ENCODE results near the gene ACOT8. TPM values are rescaled to one million over a fixed set of nuclear protein-coding genes. Genes with fewer than 3 reads are reported as not detected.
A peak's percentile ranks its signal among the peaks of the same experiment; 100 is the strongest.

Gene ACOT8
- total RNA-seq, 1 experiment from 2014 or later, result 19.5 TPM

DNA sequence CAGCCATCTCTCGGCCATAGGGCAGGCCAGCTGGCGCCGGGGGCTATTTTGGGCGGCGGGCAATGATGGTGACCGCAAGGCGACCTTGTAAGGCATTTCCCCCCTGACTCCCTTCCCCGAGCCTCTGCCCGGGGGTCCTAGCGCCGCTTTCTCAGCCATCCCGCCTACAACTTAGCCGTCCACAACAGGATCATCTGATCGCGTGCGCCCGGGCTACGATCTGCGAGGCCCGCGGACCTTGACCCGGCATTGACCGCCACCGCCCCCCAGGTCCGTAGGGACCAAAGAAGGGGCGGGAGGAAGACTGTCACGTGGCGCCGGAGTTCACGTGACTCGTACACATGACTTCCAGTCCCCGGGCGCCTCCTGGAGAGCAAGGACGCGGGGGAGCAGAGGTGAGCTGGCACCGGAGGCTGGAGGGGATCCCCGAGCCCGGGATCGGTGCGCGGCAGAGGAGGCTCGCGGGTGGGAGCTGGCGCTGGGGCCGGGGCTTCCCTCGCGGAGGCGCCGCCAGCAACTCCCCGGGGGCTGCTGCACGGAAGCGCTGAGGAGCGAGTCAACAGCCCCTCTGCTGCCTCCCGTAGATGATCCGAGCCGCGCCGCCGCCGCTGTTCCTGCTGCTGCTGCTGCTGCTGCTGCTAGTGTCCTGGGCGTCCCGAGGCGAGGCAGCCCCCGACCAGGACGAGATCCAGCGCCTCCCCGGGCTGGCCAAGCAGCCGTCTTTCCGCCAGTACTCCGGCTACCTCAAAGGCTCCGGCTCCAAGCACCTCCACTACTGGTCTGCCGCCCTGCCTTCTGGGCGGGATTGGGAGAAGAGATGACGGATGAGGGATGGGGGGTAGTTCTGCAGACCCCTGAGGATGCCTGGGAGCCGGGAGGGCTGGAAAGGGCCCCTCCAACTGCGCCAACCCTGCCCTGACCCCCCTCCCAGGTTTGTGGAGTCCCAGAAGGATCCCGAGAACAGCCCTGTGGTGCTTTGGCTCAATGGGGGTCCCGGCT lies 34.1 kb upstream of the ACOT8 start, which contains the start of the genes CTSA and NEURL2:
Gene CTSA, plus strand, starts transcription at position 351 of the 999 bp plus-strand sequence. Its CDS starts 234 bp downstream, at position 585.
Gene NEURL2, minus strand, starts transcription at position 224 of the 999 bp plus-strand sequence. Its CDS starts 217 bp downstream, at position 7.
- DNase-seq (ENCODE audit: unreplicated experiment), result peak; percentile 89
- TSS peak; percentile 28 for BruUV-seq (replicated peaks)
- CTCF ChIA-PET, result interaction anchor here (0.6 to 6.0 kb wide), 12 partner anchors 10 to 716 kb away, joined by 3 to 22 read pairs (median 4); partner anchors contain the start of gene ZSWIM1

DNA sequence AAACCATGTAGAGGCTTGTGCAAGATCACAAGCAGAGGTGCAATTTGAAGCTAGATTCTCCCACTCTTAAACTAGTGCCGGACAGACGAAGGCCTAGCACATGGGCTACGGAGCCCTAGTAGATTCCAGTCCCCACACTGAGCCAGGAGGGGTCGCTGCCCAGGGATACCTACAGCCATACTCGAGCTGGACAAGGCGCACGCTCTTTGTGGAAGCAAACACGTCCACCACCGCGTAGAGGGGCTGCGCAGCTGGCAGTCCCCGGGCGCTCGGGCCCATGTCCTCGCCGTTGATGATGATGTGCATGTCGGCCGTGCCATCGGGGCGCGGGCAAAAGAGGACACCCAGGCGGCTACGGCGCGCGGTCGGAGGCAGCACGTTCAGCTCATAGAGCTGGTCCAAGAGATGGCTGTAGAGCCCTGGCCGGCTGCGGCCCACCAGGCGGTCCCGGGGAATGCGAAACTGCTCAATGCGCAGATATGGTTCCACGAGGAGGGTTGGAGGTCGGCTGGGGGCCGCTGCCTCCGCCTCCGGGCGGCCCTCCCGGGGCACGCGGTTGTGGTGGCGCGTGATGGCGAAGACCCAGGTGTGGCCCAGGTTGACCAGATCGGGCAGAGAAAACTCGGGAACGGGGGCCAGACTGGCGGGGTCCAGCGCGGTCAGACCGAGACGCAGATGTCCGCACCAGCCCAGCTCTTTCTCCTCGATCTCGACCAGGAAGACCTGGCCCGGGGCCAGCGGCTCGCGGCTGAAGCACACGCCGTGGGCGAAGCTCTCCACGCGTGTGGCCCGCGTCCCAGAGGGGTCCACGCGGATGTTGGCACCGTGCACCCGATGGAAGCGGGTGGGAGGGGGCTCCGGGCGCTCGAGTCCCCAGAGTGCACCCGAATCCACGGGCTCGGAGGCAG lies 33.1 kb upstream of the ACOT8 start:
- Mint-ChIP-seq H3K36me3 (ENCODE audit: insufficient read depth, unreplicated experiment) (peaks cover 10% of the 10 kb centered on the region), H3K4me1 (ENCODE audit: insufficient read depth, unreplicated experiment) (peaks cover 6% of the 10 kb centered on the region), H3K27ac (ENCODE audit: low read depth, unreplicated experiment) (peak overlapping the region; percentile 86), H3K9me3 (ENCODE audit: unreplicated experiment) (no peaks in the 10 kb centered on the region), H3K27me3 (ENCODE audit: insufficient read depth, unreplicated experiment) (no peaks in the 10 kb centered on the region), H3K4me3 (ENCODE audit: unreplicated experiment) (peak overlapping the region; percentile 95)
- BruUV-seq (replicated peaks), result TSS peak; percentile 21
- intact Hi-C loops (cut with micrococcal nuclease), result no loop called here
- DNase-seq (ENCODE audit: unreplicated experiment), result no peak
- ChIA-PET CTCF (interaction anchor here (0.6 to 6.0 kb wide), 9 partner anchors 9 to 715 kb away, joined by 3 to 22 read pairs (median 3); partner anchors contain the start of gene ZSWIM1), POLR2A (interaction anchor here (0.6 to 6.3 kb wide), 17 partner anchors 8 to 111 kb away, joined by 3 to 74 read pairs (median 6); partner anchors contain the start of genes ACOT8, DNTTIP1, PCIF1 and WFDC3)
- TF ChIP-seq, protein P1, sequence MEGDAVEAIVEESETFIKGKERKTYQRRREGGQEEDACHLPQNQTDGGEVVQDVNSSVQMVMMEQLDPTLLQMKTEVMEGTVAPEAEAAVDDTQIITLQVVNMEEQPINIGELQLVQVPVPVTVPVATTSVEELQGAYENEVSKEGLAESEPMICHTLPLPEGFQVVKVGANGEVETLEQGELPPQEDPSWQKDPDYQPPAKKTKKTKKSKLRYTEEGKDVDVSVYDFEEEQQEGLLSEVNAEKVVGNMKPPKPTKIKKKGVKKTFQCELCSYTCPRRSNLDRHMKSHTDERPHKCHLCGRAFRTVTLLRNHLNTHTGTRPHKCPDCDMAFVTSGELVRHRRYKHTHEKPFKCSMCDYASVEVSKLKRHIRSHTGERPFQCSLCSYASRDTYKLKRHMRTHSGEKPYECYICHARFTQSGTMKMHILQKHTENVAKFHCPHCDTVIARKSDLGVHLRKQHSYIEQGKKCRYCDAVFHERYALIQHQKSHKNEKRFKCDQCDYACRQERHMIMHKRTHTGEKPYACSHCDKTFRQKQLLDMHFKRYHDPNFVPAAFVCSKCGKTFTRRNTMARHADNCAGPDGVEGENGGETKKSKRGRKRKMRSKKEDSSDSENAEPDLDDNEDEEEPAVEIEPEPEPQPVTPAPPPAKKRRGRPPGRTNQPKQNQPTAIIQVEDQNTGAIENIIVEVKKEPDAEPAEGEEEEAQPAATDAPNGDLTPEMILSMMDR (IDR thresholded peaks at IDR 0.05; ENCODE audit: unreplicated experiment), result no peak

More for the DNA sequence above, 34.1 kb upstream of the ACOT8 start, which contains the start of the genes CTSA and NEURL2:
- Mint-ChIP-seq H3K4me1 (ENCODE audit: insufficient read depth, unreplicated experiment) (peaks cover 6% of the 10 kb centered on the region), H3K36me3 (ENCODE audit: insufficient read depth, unreplicated experiment) (peaks cover 8% of the 10 kb centered on the region), H3K9me3 (ENCODE audit: unreplicated experiment) (no peaks in the 10 kb centered on the region), H3K27ac (ENCODE audit: low read depth, unreplicated experiment) (peak within 1 kb of the TSS; percentile 86), H3K27me3 (ENCODE audit: insufficient read depth, unreplicated experiment) (no peaks in the 10 kb centered on the region), H3K4me3 (ENCODE audit: unreplicated experiment) (peak within 1 kb of the TSS; percentile 95)
- intact Hi-C loops (cut with micrococcal nuclease), result no loop called here
- TF ChIP-seq, protein P1 (IDR thresholded peaks at IDR 0.05; ENCODE audit: unreplicated experiment), result no peak
- POLR2A ChIA-PET, result interaction anchor here (0.6 to 6.3 kb wide), 17 partner anchors 9 to 475 kb away, joined by 3 to 74 read pairs (median 6); partner anchors contain the start of genes ACOT8, DNTTIP1, PCIF1 and PIGT

DNA sequence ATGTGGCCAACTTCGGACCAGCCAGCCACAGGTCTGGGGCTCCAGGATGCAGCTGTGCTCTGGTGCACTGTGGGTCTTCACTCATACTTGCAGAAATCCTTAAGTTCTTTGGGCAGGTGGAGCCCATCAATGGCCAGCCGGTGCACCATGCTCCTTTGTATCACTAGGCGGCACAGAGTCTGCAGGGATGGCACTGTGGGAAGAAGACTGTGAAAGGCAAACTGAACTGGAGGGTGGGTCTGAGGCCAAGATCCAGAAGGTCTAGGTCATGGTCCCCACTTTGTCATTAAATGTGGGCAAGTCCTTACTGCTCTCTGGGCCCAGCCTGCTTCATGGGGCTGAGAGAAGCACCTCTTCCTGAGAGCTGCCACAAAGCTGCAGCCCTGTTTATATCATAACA lies 31.5 kb upstream of the ACOT8 start:
- ChIA-PET POLR2A (interaction anchor here (5.0 to 6.0 kb wide), 2 partner anchors 32 to 46 kb away, joined by 24 to 58 read pairs; partner anchors contain the start of genes ACOT8, PCIF1 and ZSWIM3), CTCF (interaction anchor here (0.8 to 6.0 kb wide), 2 partner anchors 26 to 89 kb away, joined by 3 to 22 read pairs; no protein-coding TSS in a partner anchor)
- BruUV-seq (replicated peaks), result no TSS peak
- no peak for DNase-seq (ENCODE audit: unreplicated experiment)
- no peaks in the 10 kb centered on the region for H3K27me3 Mint-ChIP-seq (ENCODE audit: insufficient read depth, unreplicated experiment)
- H3K4me3 Mint-ChIP-seq (ENCODE audit: unreplicated experiment), result no peak overlapping the region
- no peaks in the 10 kb centered on the region for H3K9me3 Mint-ChIP-seq (ENCODE audit: unreplicated experiment)
- no peak overlapping the region for H3K27ac Mint-ChIP-seq (ENCODE audit: low read depth, unreplicated experiment)
- H3K4me1 Mint-ChIP-seq (ENCODE audit: insufficient read depth, unreplicated experiment), result peaks cover 12% of the 10 kb centered on the region
- intact Hi-C loops (cut with micrococcal nuclease), result loop anchor here (10.0 kb wide), 1 partner anchor 54 kb away; the partner anchor contains the start of gene SNX21
- H3K36me3 Mint-ChIP-seq (ENCODE audit: insufficient read depth, unreplicated experiment), result peaks cover 11% of the 10 kb centered on the region
- TF ChIP-seq, protein P1 (IDR thresholded peaks at IDR 0.05; ENCODE audit: unreplicated experiment), result no peak

Data from MCF 10A (cell line).